GM21367 (cell line): ENCODE results near the gene NPAS4.

Experiments used
- ATAC-seq: cut with Tn5 transposase; IDR thresholded peaks from one replicate; pipeline ENCODE4 v1.9.1; 2021; ENCODE audit not compliant: unreplicated experiment

Gene NPAS4

GRCh38 chr11:66475349-66476172 is 54.7 kb downstream of the NPAS4 start:
- no peak for ATAC-seq
